PC-3 (cell line): ENCODE measurements around the gene CASP6.

ENCODE experiments used
- CTCF ChIP-seq: fragments of 300-600 bp; sonication (generic); conservative IDR thresholded peaks from 2 replicates; pipeline ENCODE4 v1.5.1; 2017; ENCODE audit warnings: antibody characterized with exemption, low read depth, mild to moderate bottlenecking, low read length
- EZH2 ChIP-seq: fragments of 300-600 bp; sonication (generic); IDR thresholded peaks from one replicate; pipeline ENCODE4 v1.6.1; 2017; ENCODE audit warnings: antibody characterized with exemption, mild to moderate bottlenecking, low read length; ENCODE audit not compliant: unreplicated experiment

GRCh38 chr4:109699553-109700225 lies 3.6 kb downstream of the CASP6 start:
- TF ChIP-seq EZH2: no peak
- TF ChIP-seq CTCF: no peak
